ENCODE results near the gene CRTC1. TPM values are rescaled to one million over a fixed set of nuclear protein-coding genes. Genes with fewer than 3 reads are reported as not detected.
"Not testable (repeated sequence)": the region's sequence is repeated elsewhere in the genome, so short reads cannot be mapped to it uniquely, and the experiment has no call there.

The CRTC1 gene
- total RNA-seq, 4 donors from 2014 or later, result 2.8 to 6.5 (median 5.6) TPM

DNA sequence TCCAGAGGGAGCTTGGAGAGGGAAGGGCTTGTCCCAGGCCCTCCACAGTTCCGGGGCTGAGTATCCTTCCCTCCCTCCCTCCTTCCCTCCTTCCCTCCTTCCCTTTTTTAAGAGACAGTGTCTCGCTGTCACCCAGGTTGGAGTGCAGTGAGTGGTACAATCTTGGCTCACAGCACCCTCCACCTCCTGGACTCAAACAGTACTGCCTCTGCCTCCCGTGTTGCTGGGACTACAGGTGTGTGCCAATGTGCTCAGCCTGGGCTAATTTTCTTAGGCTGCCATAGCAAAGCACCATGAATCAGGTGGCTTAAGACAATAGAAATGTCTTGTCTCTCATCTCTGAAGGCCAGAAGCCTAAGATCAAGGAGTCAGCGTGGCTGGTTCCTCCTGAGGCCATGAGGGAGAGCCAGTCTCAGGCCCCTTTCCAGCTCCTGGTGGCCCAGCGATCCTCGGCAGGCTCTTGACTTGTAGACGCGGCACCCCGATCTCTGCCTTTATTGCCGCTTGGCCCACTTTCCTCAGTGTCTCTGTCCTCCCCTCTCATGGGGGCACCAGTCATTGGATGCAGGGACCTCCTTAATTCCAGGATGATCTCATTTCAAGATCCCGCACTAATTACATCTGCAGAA is 47.5 kb downstream of the CRTC1 start:
- DNase-seq (ENCODE audit: low spot score) (no peak), ATAC-seq (ENCODE audit: low FRiP score) (no peak)
- TF ChIP-seq, protein P1, sequence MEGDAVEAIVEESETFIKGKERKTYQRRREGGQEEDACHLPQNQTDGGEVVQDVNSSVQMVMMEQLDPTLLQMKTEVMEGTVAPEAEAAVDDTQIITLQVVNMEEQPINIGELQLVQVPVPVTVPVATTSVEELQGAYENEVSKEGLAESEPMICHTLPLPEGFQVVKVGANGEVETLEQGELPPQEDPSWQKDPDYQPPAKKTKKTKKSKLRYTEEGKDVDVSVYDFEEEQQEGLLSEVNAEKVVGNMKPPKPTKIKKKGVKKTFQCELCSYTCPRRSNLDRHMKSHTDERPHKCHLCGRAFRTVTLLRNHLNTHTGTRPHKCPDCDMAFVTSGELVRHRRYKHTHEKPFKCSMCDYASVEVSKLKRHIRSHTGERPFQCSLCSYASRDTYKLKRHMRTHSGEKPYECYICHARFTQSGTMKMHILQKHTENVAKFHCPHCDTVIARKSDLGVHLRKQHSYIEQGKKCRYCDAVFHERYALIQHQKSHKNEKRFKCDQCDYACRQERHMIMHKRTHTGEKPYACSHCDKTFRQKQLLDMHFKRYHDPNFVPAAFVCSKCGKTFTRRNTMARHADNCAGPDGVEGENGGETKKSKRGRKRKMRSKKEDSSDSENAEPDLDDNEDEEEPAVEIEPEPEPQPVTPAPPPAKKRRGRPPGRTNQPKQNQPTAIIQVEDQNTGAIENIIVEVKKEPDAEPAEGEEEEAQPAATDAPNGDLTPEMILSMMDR (IDR thresholded peaks at IDR 0.05), result no peak

DNA sequence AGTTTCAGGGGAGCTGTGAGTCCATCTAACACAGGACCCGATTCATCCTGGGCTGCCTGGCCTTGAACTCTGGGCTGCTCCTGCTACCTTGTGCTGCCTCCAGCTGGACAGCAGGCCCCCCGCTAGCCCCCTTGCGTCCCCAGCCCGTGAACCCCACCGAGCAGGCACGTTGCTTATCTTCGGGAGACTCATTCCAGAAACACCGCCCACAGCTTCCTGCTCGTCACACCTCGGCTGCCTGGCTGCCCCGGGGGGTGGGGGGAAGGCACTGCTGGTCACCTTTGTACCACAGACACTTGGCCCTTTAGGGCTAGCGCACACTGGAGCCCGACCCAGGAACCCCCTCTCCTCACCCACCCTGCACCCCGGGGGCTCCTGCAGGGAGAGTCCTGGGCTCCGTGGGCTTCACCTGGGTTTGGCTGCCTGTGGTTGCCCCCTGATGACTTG is 48.1 kb downstream of the CRTC1 start:
- no peak for ATAC-seq (ENCODE audit: low FRiP score)
- TF ChIP-seq, protein P1 (IDR thresholded peaks at IDR 0.05), result no peak
- DNase-seq (ENCODE audit: low spot score), result no peak

DNA sequence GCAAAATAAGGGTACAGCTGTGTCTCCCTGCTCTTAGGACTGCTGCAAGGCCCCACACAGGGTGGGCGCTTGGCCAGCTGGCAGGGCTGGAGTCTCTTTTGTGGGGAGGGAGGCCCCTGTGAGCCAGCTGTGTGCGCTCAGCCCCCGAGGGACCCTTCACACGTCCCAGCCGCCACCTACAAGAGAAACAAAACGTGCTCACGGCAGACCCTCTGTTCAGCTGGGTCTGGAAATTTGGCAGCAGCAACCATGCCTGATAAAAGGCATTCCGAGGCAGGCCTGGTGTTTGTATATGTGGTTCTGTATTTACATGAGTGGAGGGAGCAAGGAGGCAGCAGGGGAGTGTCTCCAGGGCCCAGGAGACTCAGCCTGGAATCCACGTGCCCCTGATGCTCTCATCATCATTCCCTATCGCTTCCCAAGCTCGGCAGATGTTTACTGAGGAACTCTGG is 49.7 kb downstream of the CRTC1 start:
- no peak for DNase-seq (ENCODE audit: low spot score)
- no peak for ATAC-seq (ENCODE audit: low FRiP score)
- TF ChIP-seq, protein P1 (IDR thresholded peaks at IDR 0.05), result no peak

DNA sequence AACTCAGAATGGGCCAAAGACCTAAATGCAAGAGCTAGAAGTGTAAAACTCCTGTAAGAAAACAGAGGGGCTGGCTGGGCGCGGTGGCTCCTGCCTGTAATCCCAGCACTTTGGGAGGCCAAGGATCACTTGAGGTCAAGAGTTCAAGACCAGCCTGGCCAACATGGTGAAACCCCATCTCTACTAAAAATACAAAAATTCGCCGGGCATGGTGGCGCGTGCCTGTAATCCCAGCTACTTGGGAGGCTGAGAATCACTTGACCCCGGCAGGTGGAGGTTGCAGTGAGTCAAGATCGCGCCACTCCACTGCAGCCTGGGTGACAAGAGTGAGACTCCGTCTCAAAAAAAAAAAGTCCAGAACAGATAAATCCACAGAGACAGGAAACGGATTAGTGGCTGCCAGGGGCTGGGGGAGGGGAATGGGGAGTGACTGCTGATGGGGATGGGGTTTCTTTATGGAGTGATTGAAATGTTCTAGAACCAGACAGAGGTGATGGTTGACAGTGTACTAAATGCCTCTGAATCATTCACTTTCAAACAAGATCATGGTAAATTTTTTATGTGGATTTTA is 50.4 kb downstream of the CRTC1 start:
- DNase-seq (ENCODE audit: low spot score); ATAC-seq (ENCODE audit: low FRiP score): not testable (repeated sequence)

DNA sequence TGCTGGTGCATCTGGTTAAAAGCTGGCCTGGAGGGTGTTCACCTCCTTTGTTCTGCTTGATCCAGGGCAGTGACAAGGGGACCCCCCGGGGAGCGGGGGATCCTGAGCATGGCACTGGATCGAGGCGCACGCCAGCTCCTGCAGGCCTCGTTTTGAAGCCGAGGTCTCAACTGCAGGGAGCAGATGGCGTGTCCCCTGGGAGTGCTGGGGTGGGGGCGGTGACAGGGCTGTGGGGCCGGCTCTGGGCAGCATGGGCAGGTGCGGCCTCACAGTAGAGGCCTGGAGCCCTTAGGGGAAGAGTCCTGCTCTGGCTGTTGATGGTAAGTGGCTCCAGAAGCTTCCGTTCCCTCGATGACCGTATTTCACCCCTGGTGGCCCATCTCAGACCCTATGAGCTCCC is 51.8 kb downstream of the CRTC1 start:
- TF ChIP-seq, protein P1 (IDR thresholded peaks at IDR 0.05), result no peak
- DNase-seq (ENCODE audit: low spot score), result no peak
- ATAC-seq (ENCODE audit: low FRiP score), result no peak

DNA sequence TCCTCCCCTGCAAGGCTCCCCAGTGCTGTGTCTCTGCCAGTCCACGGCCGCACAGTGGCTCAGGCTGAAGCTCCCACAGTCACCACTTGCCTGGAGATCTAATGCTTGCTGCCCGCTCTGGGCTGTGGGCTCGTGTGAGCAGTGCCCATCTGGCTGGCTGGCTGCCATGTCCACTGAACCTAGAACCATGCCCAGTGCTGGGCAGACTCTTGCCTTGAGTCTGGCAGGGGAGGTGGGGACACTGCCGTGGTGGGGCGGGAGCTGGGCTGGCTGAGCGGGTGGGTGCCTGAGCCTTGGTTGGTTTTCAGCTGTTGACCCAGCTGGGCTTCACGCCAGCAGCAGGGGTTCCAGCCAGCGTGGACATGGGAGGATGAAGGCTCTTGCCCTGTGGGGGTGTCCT is 52.3 kb downstream of the CRTC1 start:
- no peak for ATAC-seq (ENCODE audit: low FRiP score)
- TF ChIP-seq, protein P1 (IDR thresholded peaks at IDR 0.05), result no peak
- DNase-seq (ENCODE audit: low spot score), result no peak

DNA sequence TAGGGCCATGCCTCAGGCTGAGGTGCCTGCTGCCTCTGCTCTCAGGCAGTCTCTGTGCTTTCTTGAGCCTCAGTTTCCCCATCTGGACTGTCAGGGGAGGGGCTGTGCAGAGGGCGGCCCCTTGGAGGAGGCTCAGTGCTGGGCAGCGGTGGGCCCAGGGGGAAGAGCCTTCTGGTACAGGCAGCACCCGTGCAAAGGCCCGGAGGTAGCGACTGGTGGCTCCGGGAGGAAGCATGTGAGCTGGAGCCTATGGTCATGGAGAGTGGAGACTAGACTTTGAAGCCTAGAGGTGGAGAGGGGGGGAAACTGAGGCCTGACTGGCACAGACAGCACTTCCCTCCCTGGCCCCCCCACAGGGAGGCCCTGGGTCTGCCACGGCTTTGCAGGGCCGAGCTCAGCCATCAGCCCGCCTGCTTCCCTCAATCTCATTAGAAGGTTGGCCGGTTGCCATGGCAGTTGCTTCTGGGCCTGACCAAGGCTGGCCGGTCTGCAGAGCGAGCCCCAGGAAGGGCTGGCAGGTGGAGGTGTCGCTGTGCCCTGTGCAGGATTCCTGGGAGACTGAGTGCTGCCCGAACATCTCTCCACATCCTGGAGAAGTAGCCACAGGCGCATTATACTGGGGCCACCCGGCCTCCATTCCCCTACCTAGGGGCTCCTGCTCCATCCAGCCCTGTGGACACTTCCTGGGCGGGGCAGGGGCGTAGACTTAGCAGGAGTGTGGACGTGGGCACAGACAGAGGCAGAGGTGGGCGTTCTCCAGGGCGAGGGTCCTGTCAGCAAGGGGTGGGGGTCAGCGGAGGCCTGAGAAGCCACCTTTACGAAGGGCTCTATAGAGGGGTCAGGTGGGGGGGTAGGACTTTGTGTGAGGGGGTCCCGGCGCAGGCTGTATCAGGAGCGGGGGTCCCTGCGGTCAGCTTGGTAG is 53.2 kb downstream of the CRTC1 start:
- TF ChIP-seq, protein P1 (IDR thresholded peaks at IDR 0.05), result no peak
- DNase-seq (ENCODE audit: low spot score), result no peak

More for the DNA sequence above, 53.2 kb downstream of the CRTC1 start:
- ATAC-seq (ENCODE audit: low FRiP score), result no peak

Measured in omental fat pad (tissue), 4 donors.